Testis (tissue), 3 donors: ENCODE data around the gene LFNG. TPM values are rescaled to one million over a fixed set of nuclear protein-coding genes. Genes with fewer than 3 reads are reported as not detected.

ENCODE experiments used
- DNase-seq: peaks from one replicate; pipeline ENCODE4 v3.0.0-alpha.2; 2019
- H3K27ac ChIP-seq, 2 donors: fragments of 200-600 bp; sonication (generic); one replicate each; pipeline ENCODE4 v1.5.1; 2019
- H3K27me3 ChIP-seq: fragments of 200-600 bp; sonication (generic); one replicate; pipeline ENCODE4 v1.5.1; 2019
- H3K36me3 ChIP-seq: fragments of 200-600 bp; sonication (generic); one replicate; pipeline ENCODE4 v1.5.1; 2017; ENCODE audit warnings: low read depth; ENCODE audit errors: missing control alignments
- H3K4me1 ChIP-seq: fragments of 200-600 bp; sonication (generic); one replicate; pipeline ENCODE4 v1.5.1; 2019
- H3K4me3 ChIP-seq, 2 donors: fragments of 200-600 bp; sonication (generic); one replicate each; pipeline ENCODE4 v1.5.1; 2017 to 2019
- H3K9me3 ChIP-seq: fragments of 200-600 bp; sonication (generic); one replicate; pipeline ENCODE4 v1.5.1; 2017
- CTCF ChIP-seq, 3 experiments: fragments of 450-650 bp in 2 of 3; fragments of 200-600 bp in 1 of 3; sonication (generic) in 1 of 3; IDR thresholded peaks; one replicate each; pipeline ENCODE4 v1.5.1; 2016 to 2019; ENCODE audit warnings: antibody characterized with exemption in 3 of 3, mild to moderate bottlenecking in 2 of 3, moderate library complexity in 1 of 3
- POLR2A ChIP-seq: fragments of 450-650 bp; IDR thresholded peaks from one replicate; pipeline ENCODE4 v1.6.1; 2017; ENCODE audit warnings: antibody characterized with exemption, mild to moderate bottlenecking, moderate library complexity
- WGBS, 2 donors: methylation state at CpG; one replicate each; pipeline ENCODE4 v1.1.5; 2018; 5-methylcytosine and 5-hydroxymethylcytosine counted together
- intact Hi-C: fragments of 100-400 bp; cut with DNase I; formaldehyde crosslinking; loops from one replicate; pipeline ENCODE4 v1.15.1; 2023; ENCODE audit warnings: low total_unique reads
- polyA plus RNA-seq: library from polyadenylated mRNA; stranded (reverse); fragments of 350-450 nt; fragmentation: Illumina TruSeq; extraction: RNeasy Lipid Tissue Mini Kit (QIAGEN cat#74804); gene quantifications from one replicate; pipeline ENCODE4 v1.2.3, GENCODE V29; 2014; ENCODE audit warnings: low read depth, low replicate concordance; ENCODE audit not compliant: insufficient read depth
- total RNA-seq, 2 donors: library from RNA; depleted of rRNA; stranded (reverse); fragments of >200 nt; gene quantifications; one replicate each; pipeline ENCODE4 v1.2.3, GENCODE V29; 2016

Gene LFNG
- total and polyA plus RNA-seq, 3 donors from 2014 or later: 10.1 to 34.1 (median 18.3) TPM

DNA sequence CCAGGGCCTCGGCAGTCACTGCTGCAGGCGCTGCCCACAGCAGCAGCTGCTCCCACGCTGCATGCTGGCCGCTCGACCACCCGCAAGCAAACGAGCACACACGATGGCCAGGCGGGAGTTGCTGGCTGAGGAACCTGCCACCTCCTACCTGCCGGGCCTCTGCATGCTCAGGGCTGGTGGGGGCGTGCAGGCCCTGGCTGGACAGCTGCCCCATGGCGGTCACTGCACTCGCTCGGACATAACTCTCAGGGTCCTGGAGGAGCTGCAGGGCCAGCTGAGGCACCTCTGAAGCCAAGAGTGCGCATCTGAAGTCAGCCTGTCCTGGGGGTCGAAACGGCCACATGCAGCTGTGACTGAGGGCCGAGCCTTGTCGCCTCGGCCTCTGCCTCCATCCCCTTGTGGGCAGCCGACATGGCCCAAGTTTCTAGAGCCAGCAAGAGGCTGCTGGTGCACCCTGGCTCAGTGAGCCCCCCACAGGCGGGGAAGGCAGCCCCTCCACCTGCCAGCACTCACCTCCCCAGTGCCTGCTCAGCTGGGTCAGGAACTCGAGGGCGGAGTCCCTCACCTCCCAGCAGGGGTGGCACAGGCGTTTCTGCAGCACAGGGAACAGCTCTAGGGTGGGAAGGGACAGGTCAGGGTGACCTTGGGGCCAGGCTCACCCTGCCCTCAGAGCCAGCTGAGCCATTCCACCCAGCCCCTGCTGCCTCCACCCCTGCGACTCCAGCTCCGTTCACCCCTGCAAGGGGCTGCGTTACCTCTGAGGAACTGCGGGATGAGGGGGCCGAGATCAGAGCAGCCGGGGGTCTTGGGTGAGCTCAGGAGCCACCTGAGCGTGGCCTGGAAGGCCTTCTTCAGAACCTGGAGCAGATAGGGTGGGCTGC lies 19.7 kb downstream of the LFNG start:
- WGBS, 2 donors: 84 to 100% methylated on average over 4 to 32 of the region's 32 CpGs
- H3K36me3 ChIP-seq: no peaks in the 10 kb centered on the region
- TF ChIP-seq CTCF (IDR thresholded peaks at IDR 0.05) (no peak), POLR2A (no peak)

DNA sequence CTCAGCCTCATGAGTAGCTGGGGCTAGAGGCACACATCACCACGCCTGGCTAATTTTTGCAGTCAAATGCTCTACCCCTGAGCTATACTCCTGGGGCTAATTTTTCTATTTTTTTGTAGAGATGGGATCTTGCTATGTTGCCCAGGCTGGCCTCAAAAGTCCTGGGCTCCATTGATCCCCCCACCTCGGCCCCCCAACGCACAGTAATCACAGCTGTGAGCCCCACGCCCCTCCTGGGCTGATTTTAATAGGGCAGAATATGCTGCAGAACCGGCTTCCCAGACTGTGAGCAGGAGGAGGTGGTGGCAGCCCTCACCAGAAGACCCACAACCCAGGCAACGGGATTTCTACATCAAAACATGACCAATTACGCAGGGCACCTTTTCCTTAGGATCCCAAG lies 20.6 kb downstream of the LFNG start:
- TF ChIP-seq CTCF (IDR thresholded peaks at IDR 0.05): no peak
- no peak for TF ChIP-seq POLR2A
- WGBS, 2 donors: 97% methylated on average over 7 of the region's 7 CpGs
- no peak for DNase-seq

More for the DNA sequence above, 19.7 kb downstream of the LFNG start:
- intact Hi-C loops: no loop called here
- Histone ChIP-seq H3K4me3 (no peak overlapping the region), H3K4me1 (peaks cover 6% of the 10 kb centered on the region), H3K27me3 (no peaks in the 10 kb centered on the region), H3K27ac (no peak overlapping the region), H3K9me3 (no peaks in the 10 kb centered on the region)
- DNase-seq: no peak

GRCh38 chr7:2540641-2541051 lies 21.1 kb downstream of the LFNG start:
- no peak for DNase-seq
- Histone ChIP-seq H3K36me3 (no peaks in the 10 kb centered on the region), H3K27me3 (no peaks in the 10 kb centered on the region), H3K27ac (no peak overlapping the region), H3K9me3 (no peaks in the 10 kb centered on the region), H3K4me3 (no peak overlapping the region), H3K4me1 (peaks cover 6% of the 10 kb centered on the region)
- 97 to 98% methylated on average over 12 to 18 of the region's 19 CpGs for WGBS, 2 donors
- TF ChIP-seq CTCF (IDR thresholded peaks at IDR 0.05) (no peak), POLR2A (no peak)
- intact Hi-C loops: no loop called here

More for the DNA sequence above, 20.6 kb downstream of the LFNG start:
- peaks cover 6% of the 10 kb centered on the region for H3K4me1 ChIP-seq
- H3K4me3 ChIP-seq: no peak overlapping the region
- no peaks in the 10 kb centered on the region for H3K9me3 ChIP-seq
- H3K27ac ChIP-seq: no peak overlapping the region
- H3K36me3 ChIP-seq: no peaks in the 10 kb centered on the region
- no peaks in the 10 kb centered on the region for H3K27me3 ChIP-seq
- intact Hi-C loops: no loop called here

GRCh38 chr7:2541291-2542010 lies 21.9 kb downstream of the LFNG start:
- WGBS, 2 donors: 95 to 97% methylated on average over 13 to 40 of the region's 40 CpGs
- H3K27me3 ChIP-seq: no peaks in the 10 kb centered on the region
- TF ChIP-seq CTCF (IDR thresholded peaks at IDR 0.05): no peak
- peaks cover 6% of the 10 kb centered on the region for H3K4me1 ChIP-seq
- intact Hi-C loops: no loop called here
- H3K27ac ChIP-seq: no peak overlapping the region
- DNase-seq: no peak
- no peaks in the 10 kb centered on the region for H3K9me3 ChIP-seq
- H3K4me3 ChIP-seq: no peak overlapping the region
- no peaks in the 10 kb centered on the region for H3K36me3 ChIP-seq
